Mesothelial cell of epicardium (in vitro differentiated cells): Measurements from ENCODE around the gene SIX1. TPM values are rescaled to one million over a fixed set of nuclear protein-coding genes. Genes with fewer than 3 reads are reported as not detected.

Source experiments
- DNase-seq, 2 experiments: peaks; one replicate each; pipeline ENCODE4 v3.0.0; 2021; ENCODE audit warnings: low spot score in 2 of 2; ENCODE audit not compliant: unreplicated experiment in 2 of 2
- H3K27ac Mint-ChIP-seq: 2 replicates; pipeline ENCODE4 v1.8.0; 2021; ENCODE audit warnings: mixed read lengths
- H3K27me3 Mint-ChIP-seq: 2 replicates; pipeline ENCODE4 v1.8.0; 2021; ENCODE audit warnings: low read depth, mixed read lengths
- H3K36me3 Mint-ChIP-seq: 2 replicates; pipeline ENCODE4 v1.8.0; 2021; ENCODE audit warnings: mixed read lengths
- H3K4me1 Mint-ChIP-seq: 2 replicates; pipeline ENCODE4 v1.8.0; 2021; ENCODE audit warnings: mixed read lengths
- H3K4me3 Mint-ChIP-seq: 2 replicates; pipeline ENCODE4 v1.8.0; 2021; ENCODE audit warnings: mild to moderate bottlenecking, moderate library complexity, mixed read lengths
- H3K9me3 Mint-ChIP-seq: 2 replicates; pipeline ENCODE4 v1.8.0; 2021; ENCODE audit warnings: mixed read lengths
- CTCF ChIP-seq: fragments of 200-600 bp; sonication (generic); IDR thresholded peaks from one replicate; pipeline ENCODE4 v1.5.0; 2021; ENCODE audit warnings: antibody characterized with exemption; ENCODE audit not compliant: unreplicated experiment
- total RNA-seq: library from RNA; stranded (reverse); gene quantifications from 3 replicates; pipeline ENCODE4 v1.2.1, GENCODE V29; 2021

The SIX1 gene
- total RNA-seq, 1 donor from 2014 or later: 0.47 TPM

- TF ChIP-seq CTCF: no peak
- no peak overlapping the region for H3K4me3 Mint-ChIP-seq
- no peaks in the 10 kb centered on the region for H3K9me3 Mint-ChIP-seq
- no peak overlapping the region for H3K27ac Mint-ChIP-seq
- no peaks in the 10 kb centered on the region for H3K36me3 Mint-ChIP-seq
- no peak for DNase-seq
- peaks cover 29% of the 10 kb centered on the region for H3K27me3 Mint-ChIP-seq
- peaks cover 7% of the 10 kb centered on the region for H3K4me1 Mint-ChIP-seq
Observed at GRCh38 chr14:60628892-60629291, 20.4 kb downstream of the SIX1 start.

- Mint-ChIP-seq H3K4me1 (peaks cover 9% of the 10 kb centered on the region), H3K27ac (no peak overlapping the region), H3K4me3 (no peak overlapping the region), H3K36me3 (no peaks in the 10 kb centered on the region), H3K27me3 (peaks cover 27% of the 10 kb centered on the region), H3K9me3 (no peaks in the 10 kb centered on the region)
- TF ChIP-seq CTCF: no peak
- no peak for DNase-seq
Observed at GRCh38 chr14:60622917-60623257, 26.4 kb downstream of the SIX1 start.

- H3K4me3 Mint-ChIP-seq: no peak overlapping the region
- H3K4me1 Mint-ChIP-seq: peaks cover 9% of the 10 kb centered on the region
- H3K9me3 Mint-ChIP-seq: no peaks in the 10 kb centered on the region
- no peak for TF ChIP-seq CTCF
- no peak overlapping the region for H3K27ac Mint-ChIP-seq
- H3K27me3 Mint-ChIP-seq: peaks cover 27% of the 10 kb centered on the region
- DNase-seq: no peak
- no peaks in the 10 kb centered on the region for H3K36me3 Mint-ChIP-seq
Observed at GRCh38 chr14:60622210-60622916, 26.9 kb downstream of the SIX1 start.

- no peak for DNase-seq
- no peak overlapping the region for H3K27ac Mint-ChIP-seq
- peaks cover 9% of the 10 kb centered on the region for H3K4me1 Mint-ChIP-seq
- no peaks in the 10 kb centered on the region for H3K9me3 Mint-ChIP-seq
- no peak overlapping the region for H3K4me3 Mint-ChIP-seq
- TF ChIP-seq CTCF: no peak
- no peaks in the 10 kb centered on the region for H3K36me3 Mint-ChIP-seq
- H3K27me3 Mint-ChIP-seq: peaks cover 30% of the 10 kb centered on the region
Observed at GRCh38 chr14:60621386-60621785, 27.9 kb downstream of the SIX1 start.

- TF ChIP-seq CTCF: no peak
- H3K4me3 Mint-ChIP-seq: no peak overlapping the region
- peaks cover 5% of the 10 kb centered on the region for H3K4me1 Mint-ChIP-seq
- no peak for DNase-seq
- H3K36me3 Mint-ChIP-seq: no peaks in the 10 kb centered on the region
- no peak overlapping the region for H3K27ac Mint-ChIP-seq
- peaks cover 18% of the 10 kb centered on the region for H3K27me3 Mint-ChIP-seq
- H3K9me3 Mint-ChIP-seq: peaks cover 2% of the 10 kb centered on the region
Observed at GRCh38 chr14:60618241-60618640, 31.0 kb downstream of the SIX1 start.
